Body of pancreas (tissue), 4 donors: Measurements from ENCODE around the gene DMRTB1. TPM values are rescaled to one million over a fixed set of nuclear protein-coding genes. Genes with fewer than 3 reads are reported as not detected.
A peak's percentile ranks its signal among the peaks of the same experiment; 100 is the strongest.

ENCODE experiments used
- ATAC-seq: fragments of 150-250 bp; one replicate; pipeline ENCODE4 v1.9.1; 2016
- DNase-seq, 4 donors: peaks; one replicate each; pipeline ENCODE4 v3.0.0-alpha.2; 2019
- H3K27ac ChIP-seq, 4 donors: fragments of 200-600 bp; sonication (generic); 1 replicate in 3 of 4; 2 replicates in 1 of 4; pipeline versions ENCODE4 v1.5.1 to v1.6.1; 2016 to 2019; ENCODE audit warnings: mild to moderate bottlenecking in 1 of 4, mixed read lengths in 1 of 4, moderate library complexity in 1 of 4
- H3K27me3 ChIP-seq, 2 donors: fragments of 200-600 bp; sonication (generic); one replicate each; pipeline ENCODE4 v1.6.0; 2016; ENCODE audit warnings: mild to moderate bottlenecking in 1 of 2
- H3K36me3 ChIP-seq, 2 donors: fragments of 200-600 bp; sonication (generic); replicated peaks in 1 of 2; 2 replicates each; pipeline ENCODE4 v1.5.1; 2016; ENCODE audit warnings: low read depth in 2 of 2; ENCODE audit not compliant: insufficient read depth in 1 of 2
- H3K4me1 ChIP-seq: fragments of 200-600 bp; sonication (generic); one replicate; pipeline ENCODE4 v1.6.0; 2016
- H3K4me3 ChIP-seq, 2 donors: fragments of 200-600 bp; sonication (generic); 1 replicate in 1 of 2; 2 replicates in 1 of 2; pipeline ENCODE4 v1.5.1; 2016 to 2019
- H3K9me3 ChIP-seq, 3 donors: fragments of 200-600 bp; sonication (generic); 1 replicate in 2 of 3; 2 replicates in 1 of 3; pipeline ENCODE4 v1.5.1; 2016
- POLR2A ChIP-seq, 3 donors: fragments of 450-650 bp; IDR thresholded peaks; one replicate each; pipeline ENCODE4 v1.6.1; 2016; ENCODE audit warnings: antibody characterized with exemption in 3 of 3, mild to moderate bottlenecking in 2 of 3
- whole genome bisulfite sequencing, 2 donors: methylation state at CpG; one replicate each; pipeline ENCODE4 v1.1.5; 2017; 5-methylcytosine and 5-hydroxymethylcytosine counted together
- intact Hi-C: fragments of 100-400 bp; cut with DNase I; formaldehyde crosslinking; loops from one replicate; pipeline ENCODE4 v1.15.1; 2023
- total RNA-seq, 2 donors: library from RNA; depleted of rRNA; stranded (reverse); fragments of >200 nt; gene quantifications; one replicate each; pipeline ENCODE4 v1.1.0, GENCODE V29; 2016
- TF ChIP-seq, protein P1 (sequence below), 7 experiments: fragments of 450-650 bp in 4 of 7; fragments of 200-600 bp in 3 of 7; sonication (generic) in 3 of 7; IDR thresholded peaks; one replicate each; pipeline ENCODE4 v1.5.1; 2016 to 2019; ENCODE audit warnings: antibody characterized with exemption in 7 of 7

Gene DMRTB1
- total RNA-seq, 2 donors from 2014 or later: not detected

DNA sequence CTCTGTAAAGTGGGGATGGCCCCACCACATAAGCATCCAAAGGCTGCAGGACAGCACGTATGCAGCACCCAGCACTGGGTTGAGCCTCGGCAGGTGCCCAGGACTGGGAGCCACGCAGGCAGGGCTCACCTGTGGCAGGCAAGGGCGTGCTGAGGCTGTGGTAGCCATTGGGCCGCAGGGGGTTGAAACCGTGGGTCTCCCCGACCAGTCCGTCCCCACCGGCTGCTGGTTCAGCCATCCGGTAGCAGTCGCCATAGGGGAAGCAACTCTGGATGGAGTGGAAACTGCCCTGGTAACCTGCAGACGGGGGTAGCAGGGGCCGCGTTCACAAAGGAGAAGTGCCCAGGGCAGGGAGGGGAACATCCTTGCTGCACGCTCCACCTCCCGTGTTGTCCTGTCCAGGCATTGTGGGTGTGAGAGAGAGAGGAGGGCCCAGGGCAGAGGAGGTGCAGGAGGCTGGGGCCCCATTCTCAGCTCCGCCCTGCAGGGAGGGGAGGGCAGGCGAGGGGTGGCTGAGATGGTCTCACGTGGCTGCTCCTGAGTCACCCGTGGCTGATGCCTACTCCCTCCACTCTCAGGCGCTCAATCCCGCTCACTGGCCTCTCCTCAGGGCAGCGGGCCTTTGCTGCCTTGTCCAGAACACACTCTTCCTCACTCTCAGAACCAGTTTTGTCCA is 49.9 kb downstream of the DMRTB1 start:
- WGBS, 2 donors: 67 to 71% methylated on average over 8 to 23 of the region's 23 CpGs
- intact Hi-C loops: no loop called here
- no peak for DNase-seq
- H3K4me1 ChIP-seq: peaks cover 17% of the 10 kb centered on the region
- no peak overlapping the region for H3K27ac ChIP-seq
- H3K27me3 ChIP-seq: no peaks in the 10 kb centered on the region
- ATAC-seq: no peak
- TF ChIP-seq, protein P1, sequence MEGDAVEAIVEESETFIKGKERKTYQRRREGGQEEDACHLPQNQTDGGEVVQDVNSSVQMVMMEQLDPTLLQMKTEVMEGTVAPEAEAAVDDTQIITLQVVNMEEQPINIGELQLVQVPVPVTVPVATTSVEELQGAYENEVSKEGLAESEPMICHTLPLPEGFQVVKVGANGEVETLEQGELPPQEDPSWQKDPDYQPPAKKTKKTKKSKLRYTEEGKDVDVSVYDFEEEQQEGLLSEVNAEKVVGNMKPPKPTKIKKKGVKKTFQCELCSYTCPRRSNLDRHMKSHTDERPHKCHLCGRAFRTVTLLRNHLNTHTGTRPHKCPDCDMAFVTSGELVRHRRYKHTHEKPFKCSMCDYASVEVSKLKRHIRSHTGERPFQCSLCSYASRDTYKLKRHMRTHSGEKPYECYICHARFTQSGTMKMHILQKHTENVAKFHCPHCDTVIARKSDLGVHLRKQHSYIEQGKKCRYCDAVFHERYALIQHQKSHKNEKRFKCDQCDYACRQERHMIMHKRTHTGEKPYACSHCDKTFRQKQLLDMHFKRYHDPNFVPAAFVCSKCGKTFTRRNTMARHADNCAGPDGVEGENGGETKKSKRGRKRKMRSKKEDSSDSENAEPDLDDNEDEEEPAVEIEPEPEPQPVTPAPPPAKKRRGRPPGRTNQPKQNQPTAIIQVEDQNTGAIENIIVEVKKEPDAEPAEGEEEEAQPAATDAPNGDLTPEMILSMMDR (IDR thresholded peaks at IDR 0.05): no peak
- TF ChIP-seq POLR2A (IDR thresholded peaks at IDR 0.05): no peak
- no peaks in the 10 kb centered on the region for H3K36me3 ChIP-seq
- H3K9me3 ChIP-seq: no peaks in the 10 kb centered on the region
- H3K4me3 ChIP-seq: no peak overlapping the region

DNA sequence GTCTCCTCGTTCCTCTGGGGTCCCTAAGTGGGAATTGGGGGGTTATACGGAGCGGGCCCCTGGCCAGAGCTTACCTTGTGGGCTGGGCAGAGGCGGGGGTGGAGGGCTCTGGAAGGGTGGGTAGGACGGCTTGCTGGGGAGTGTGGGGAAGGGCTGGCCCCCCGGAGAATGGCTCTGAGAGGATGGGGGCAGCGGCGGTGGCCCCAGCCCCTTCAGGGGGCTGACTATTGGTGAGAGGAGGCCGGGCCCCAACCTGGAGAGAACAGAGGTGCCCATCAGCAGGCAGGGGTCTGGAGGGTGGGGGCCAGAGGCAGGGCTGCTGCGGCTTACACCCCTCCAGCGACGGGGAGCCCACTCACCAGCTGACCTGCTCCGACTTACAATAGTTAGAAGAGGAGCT is 50.6 kb downstream of the DMRTB1 start:
- intact Hi-C loops: no loop called here
- no peak for TF ChIP-seq POLR2A (IDR thresholded peaks at IDR 0.05)
- peaks cover 17% of the 10 kb centered on the region for H3K4me1 ChIP-seq
- 82 to 87% methylated on average over 11 to 12 of the region's 13 CpGs for WGBS, 2 donors
- H3K4me3 ChIP-seq: no peak overlapping the region
- H3K9me3 ChIP-seq: no peaks in the 10 kb centered on the region
- no peaks in the 10 kb centered on the region for H3K27me3 ChIP-seq
- DNase-seq (no peak), ATAC-seq (no peak)
- H3K27ac ChIP-seq: no peak overlapping the region
- no peaks in the 10 kb centered on the region for H3K36me3 ChIP-seq

DNA sequence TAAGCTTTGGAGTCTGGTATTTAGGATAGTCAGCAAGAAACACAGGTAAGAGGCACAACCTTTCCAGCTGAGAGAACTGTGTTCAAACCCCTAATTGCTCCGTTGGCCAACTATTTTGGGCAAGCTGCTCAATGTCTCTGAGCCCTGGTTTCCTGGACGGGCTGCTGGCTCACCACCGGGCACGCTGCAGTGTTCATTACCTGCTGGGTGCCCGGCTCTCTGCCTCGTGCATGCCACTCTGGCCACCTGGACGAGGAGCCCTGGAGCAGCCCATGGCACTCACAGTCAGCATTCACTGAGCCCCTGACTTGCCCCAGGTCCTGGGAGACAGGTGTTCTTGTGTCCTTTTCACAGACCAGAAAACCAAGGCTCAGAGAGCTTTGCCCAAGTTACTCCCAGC is 51.0 kb downstream of the DMRTB1 start:
- Histone ChIP-seq H3K4me3 (no peak overlapping the region), H3K4me1 (peaks cover 17% of the 10 kb centered on the region), H3K27me3 (no peaks in the 10 kb centered on the region), H3K36me3 (no peaks in the 10 kb centered on the region), H3K27ac (no peak overlapping the region), H3K9me3 (no peaks in the 10 kb centered on the region)
- TF ChIP-seq, protein P1 (IDR thresholded peaks at IDR 0.05): no peak
- no peak for DNase-seq
- intact Hi-C loops: no loop called here
- 79 to 85% methylated on average over 5 to 7 of the region's 7 CpGs for WGBS, 2 donors
- ATAC-seq: no peak

DNA sequence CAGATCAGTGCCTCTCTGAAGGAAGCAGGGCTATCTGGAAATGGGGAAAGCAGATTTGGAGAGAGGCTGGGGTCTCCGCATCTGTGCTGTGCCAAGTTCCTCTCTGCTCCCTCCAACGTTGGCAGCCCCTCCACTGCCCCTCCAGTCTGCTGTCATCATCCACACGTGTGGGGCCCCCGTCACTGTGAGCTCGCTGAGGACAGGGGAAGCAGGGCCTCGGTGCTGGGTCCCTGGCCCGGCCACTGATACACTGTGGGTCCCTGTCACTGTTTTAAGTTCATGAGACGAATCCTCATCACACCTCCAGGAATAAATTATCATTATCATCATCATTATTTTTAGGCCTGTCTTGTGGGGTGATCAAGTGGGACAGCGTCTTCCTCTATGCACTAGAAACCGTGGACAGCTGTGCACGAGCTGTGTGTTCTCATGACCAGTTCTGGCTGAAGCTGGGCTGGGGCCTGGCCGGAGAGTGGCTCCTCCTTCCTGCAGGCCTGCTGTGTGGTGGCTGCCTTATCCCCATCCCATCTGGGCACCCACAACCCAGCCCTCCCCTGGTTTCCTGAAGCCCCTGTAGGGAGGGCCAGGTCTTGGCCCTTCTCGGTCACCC is 52.2 kb downstream of the DMRTB1 start:
- Histone ChIP-seq H3K27me3 (no peaks in the 10 kb centered on the region), H3K36me3 (no peaks in the 10 kb centered on the region), H3K9me3 (no peaks in the 10 kb centered on the region), H3K27ac (peak overlapping the region in 1 of 4 donors; percentile 21), H3K4me3 (no peak overlapping the region), H3K4me1 (peaks cover 17% of the 10 kb centered on the region)
- intact Hi-C loops: no loop called here
- no peak for TF ChIP-seq POLR2A (IDR thresholded peaks at IDR 0.05)
- TF ChIP-seq, protein P1 (IDR thresholded peaks at IDR 0.05): no peak
- no peak for ATAC-seq
- 75 to 78% methylated on average over 12 of the region's 13 CpGs for WGBS, 2 donors
- DNase-seq: no peak

DNA sequence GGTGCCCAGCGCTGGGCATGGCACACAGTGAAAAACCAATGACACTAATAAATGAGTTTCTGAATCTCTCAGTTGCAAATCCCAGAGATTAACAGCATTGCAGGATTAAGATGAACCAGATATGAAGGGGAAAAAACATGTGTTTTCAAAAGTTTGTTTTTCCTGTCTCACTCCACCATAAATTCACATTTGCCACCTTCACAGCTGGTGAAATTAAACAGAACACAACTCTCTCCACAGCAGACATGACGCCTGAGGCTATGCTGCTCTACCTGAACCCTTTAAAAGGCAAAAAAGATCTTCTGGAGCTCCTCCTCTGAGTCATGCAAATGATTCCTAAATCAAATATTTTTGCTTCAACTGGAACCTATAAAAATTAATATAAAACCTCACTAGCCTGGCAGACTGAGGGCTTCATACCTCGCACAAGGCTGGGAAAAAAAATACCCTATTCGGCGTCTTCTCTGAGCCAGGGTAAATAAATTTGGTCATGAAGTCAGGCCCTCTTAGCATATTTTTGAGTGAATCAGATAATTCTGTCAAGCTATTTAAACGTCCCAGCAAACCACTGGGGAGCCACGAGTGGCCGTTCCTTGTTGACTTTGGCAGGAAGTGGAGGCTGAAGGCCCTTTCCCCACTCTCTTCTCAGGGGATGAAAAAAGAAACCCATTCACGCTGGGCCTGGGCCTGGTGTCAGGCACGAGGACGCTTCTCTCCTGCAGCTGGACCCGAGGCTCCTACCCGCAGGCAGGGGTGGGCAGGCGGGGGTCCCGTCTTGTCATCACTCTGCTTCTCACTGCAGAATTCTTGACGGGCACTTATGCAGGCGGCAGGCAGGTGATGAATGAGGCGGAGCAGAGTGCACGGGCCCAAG is 53.0 kb downstream of the DMRTB1 start:
- DNase-seq (no peak), ATAC-seq (no peak)
- intact Hi-C loops: no loop called here
- Histone ChIP-seq H3K4me1 (peaks cover 17% of the 10 kb centered on the region), H3K27me3 (no peaks in the 10 kb centered on the region), H3K9me3 (no peaks in the 10 kb centered on the region), H3K27ac (peak overlapping the region in 1 of 4 donors; percentile 56), H3K4me3 (no peak overlapping the region), H3K36me3 (no peaks in the 10 kb centered on the region)
- TF ChIP-seq, protein P1 (IDR thresholded peaks at IDR 0.05): no peak
- no peak for TF ChIP-seq POLR2A (IDR thresholded peaks at IDR 0.05)
- WGBS, 2 donors: 46 to 51% methylated on average over 18 to 19 of the region's 19 CpGs
